Vagina (tissue), 2 donors: ENCODE measurements around the gene NEK8. TPM values are rescaled to one million over a fixed set of nuclear protein-coding genes. Genes with fewer than 3 reads are reported as not detected.

Experiments
- DNase-seq, 2 donors: peaks; one replicate each; pipeline ENCODE4 v3.0.0-alpha.2; 2017; ENCODE audit errors: extremely low spot score in 2 of 2
- H3K27ac ChIP-seq: fragments of 200-600 bp; sonication (generic); one replicate; pipeline ENCODE4 v1.5.1; 2019
- H3K27me3 ChIP-seq: fragments of 200-600 bp; sonication (generic); one replicate; pipeline ENCODE4 v1.5.1; 2019
- H3K36me3 ChIP-seq, 2 donors: fragments of 200-600 bp; sonication (generic); one replicate each; pipeline ENCODE4 v1.5.1; 2017 to 2019
- H3K4me1 ChIP-seq: fragments of 200-600 bp; sonication (generic); one replicate; pipeline ENCODE4 v1.5.1; 2019
- H3K4me3 ChIP-seq, 2 donors: fragments of 200-600 bp; sonication (generic); 1 replicate in 1 of 2; 2 replicates in 1 of 2; pipeline ENCODE4 v1.5.1; 2016 to 2019
- H3K9me3 ChIP-seq: fragments of 200-600 bp; sonication (generic); one replicate; pipeline ENCODE4 v1.5.1; 2019
- POLR2A ChIP-seq, 2 donors: fragments of 450-650 bp; IDR thresholded peaks; one replicate each; pipeline ENCODE4 v1.6.1; 2017; ENCODE audit warnings: antibody characterized with exemption in 2 of 2, mild to moderate bottlenecking in 2 of 2, moderate library complexity in 2 of 2
- POLR2AphosphoS5 ChIP-seq, 2 donors: sonication (generic); formaldehyde crosslinking; IDR thresholded peaks; one replicate each; pipeline ENCODE4 v1.9.0; 2017; ENCODE audit warnings: antibody characterized with exemption in 2 of 2, mild to moderate bottlenecking in 2 of 2, low read depth in 1 of 2; ENCODE audit not compliant: insufficient read depth in 1 of 2
- intact Hi-C: fragments of 100-400 bp; cut with DNase I; formaldehyde crosslinking; loops from one replicate; pipeline ENCODE4 v1.15.1; 2023
- total RNA-seq: library from RNA; depleted of rRNA; stranded (reverse); fragments of >200 nt; gene quantifications from one replicate; pipeline ENCODE4 v1.2.3, GENCODE V29; 2016
- TF ChIP-seq, protein P1 (sequence below), 3 experiments: fragments of 450-650 bp in 2 of 3; fragments of 200-600 bp in 1 of 3; sonication (generic) in 1 of 3; IDR thresholded peaks; one replicate each; pipeline ENCODE4 v1.5.1; 2017 to 2019; ENCODE audit warnings: antibody characterized with exemption in 3 of 3, mild to moderate bottlenecking in 2 of 3, moderate library complexity in 2 of 3

The NEK8 gene
- total RNA-seq, 1 donor from 2014 or later, result 0.98 TPM

DNA sequence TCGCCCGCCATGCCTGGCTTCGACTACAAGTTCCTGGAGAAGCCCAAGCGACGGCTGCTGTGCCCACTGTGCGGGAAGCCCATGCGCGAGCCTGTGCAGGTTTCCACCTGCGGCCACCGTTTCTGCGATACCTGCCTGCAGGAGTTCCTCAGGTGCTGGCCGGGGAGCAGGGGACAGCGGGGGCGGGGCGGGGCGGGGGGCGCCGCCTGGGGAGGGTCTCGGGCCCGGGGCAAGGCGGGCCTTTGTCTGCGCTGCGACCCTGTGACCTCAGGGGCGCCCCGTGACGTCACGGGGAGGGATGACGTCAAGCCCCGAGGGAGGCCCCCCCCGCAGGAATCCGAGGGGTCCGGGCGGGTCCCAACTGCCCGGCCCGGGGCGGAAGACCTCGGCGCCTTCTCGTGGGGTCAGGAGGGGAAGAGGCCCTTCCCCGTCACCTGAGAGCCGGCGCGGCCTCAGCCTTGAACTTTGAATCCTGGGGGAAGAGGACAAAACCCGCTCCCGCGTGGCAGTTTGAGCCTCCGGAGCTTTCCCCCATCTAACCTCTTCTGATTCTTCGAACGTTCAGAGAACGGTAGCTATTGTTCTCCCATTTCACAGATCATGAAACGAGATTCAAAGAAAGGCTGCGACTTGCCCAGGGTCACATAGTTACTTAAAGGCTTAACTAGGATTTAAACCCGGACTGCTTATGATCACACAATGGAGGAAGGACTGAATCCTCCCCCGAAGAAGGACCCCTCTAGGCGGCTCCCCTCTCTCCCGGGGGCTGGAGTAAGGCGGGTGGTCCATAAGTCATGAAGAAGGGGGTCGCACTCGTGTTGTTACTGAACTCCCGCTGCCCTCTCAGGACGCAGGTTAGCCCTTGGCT, 15.8 kb downstream of the NEK8 start:
- peaks cover 55% of the 10 kb centered on the region for H3K4me1 ChIP-seq
- no peak for DNase-seq
- intact Hi-C loops, result no loop called here

DNA sequence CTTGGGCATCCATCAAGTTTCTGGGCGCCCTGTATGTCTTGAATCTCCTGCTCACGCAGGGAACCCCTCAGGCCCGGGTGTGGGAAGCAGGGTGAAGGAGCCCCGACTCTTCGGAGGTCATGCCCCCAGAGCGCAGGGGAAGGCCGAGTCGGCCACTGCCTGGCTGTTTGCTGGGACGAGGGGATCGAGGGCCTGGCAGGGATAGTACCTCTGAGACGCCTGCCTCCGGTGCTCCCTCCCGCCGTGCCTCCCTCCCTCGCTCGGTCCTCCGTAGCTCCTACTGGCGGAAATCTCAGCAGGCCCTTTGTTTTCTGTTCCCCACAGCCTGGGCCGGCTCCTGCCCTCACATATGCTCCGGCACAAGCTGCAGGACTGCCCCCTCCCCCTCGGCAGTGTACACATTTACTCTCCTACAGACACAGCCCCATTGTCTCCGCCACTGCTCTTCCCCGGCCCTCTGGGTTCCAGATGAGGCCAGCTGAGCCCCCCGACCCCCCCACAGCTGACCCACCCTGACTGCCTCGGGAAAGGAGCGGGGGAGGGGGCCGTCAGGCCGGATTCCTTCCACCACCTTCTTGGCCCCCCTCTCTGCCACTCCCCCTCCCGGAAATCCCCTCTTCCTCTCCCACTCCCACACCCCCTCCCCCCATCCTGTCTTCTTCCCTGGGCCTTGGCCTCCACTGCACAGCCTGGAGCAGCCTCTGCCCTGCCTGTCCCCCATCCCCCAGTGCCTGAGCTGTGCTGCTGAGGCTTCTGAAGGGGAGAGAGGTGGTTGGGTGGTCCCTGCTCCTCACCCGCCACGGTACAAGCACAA, 16.6 kb downstream of the NEK8 start:
- peak overlapping the region; percentile 95 for H3K27ac ChIP-seq
- H3K4me1 ChIP-seq, result peaks cover 61% of the 10 kb centered on the region
- TF ChIP-seq POLR2A (IDR thresholded peaks at IDR 0.05) (no peak), POLR2AphosphoS5 (IDR thresholded peaks at IDR 0.05; ENCODE audit: insufficient read depth in 1 of 2, low read depth in 1 of 2) (no peak)
- TF ChIP-seq, protein P1, sequence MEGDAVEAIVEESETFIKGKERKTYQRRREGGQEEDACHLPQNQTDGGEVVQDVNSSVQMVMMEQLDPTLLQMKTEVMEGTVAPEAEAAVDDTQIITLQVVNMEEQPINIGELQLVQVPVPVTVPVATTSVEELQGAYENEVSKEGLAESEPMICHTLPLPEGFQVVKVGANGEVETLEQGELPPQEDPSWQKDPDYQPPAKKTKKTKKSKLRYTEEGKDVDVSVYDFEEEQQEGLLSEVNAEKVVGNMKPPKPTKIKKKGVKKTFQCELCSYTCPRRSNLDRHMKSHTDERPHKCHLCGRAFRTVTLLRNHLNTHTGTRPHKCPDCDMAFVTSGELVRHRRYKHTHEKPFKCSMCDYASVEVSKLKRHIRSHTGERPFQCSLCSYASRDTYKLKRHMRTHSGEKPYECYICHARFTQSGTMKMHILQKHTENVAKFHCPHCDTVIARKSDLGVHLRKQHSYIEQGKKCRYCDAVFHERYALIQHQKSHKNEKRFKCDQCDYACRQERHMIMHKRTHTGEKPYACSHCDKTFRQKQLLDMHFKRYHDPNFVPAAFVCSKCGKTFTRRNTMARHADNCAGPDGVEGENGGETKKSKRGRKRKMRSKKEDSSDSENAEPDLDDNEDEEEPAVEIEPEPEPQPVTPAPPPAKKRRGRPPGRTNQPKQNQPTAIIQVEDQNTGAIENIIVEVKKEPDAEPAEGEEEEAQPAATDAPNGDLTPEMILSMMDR (IDR thresholded peaks at IDR 0.05), result no peak
- peak overlapping the region; percentile 72 to 81 for H3K4me3 ChIP-seq
- peaks cover 0 to 16% of the 10 kb centered on the region in 2 donors for H3K36me3 ChIP-seq
- DNase-seq, result no peak
- intact Hi-C loops, result no loop called here
- no peaks in the 10 kb centered on the region for H3K27me3 ChIP-seq
- no peaks in the 10 kb centered on the region for H3K9me3 ChIP-seq

More for the DNA sequence above, 15.8 kb downstream of the NEK8 start:
- Histone ChIP-seq H3K4me3 (peak overlapping the region; percentile 72 to 81), H3K36me3 (peaks cover 0 to 16% of the 10 kb centered on the region in 2 donors), H3K27me3 (no peaks in the 10 kb centered on the region), H3K27ac (peak overlapping the region; percentile 95), H3K9me3 (no peaks in the 10 kb centered on the region)
- TF ChIP-seq POLR2A (IDR thresholded peaks at IDR 0.05) (no peak), POLR2AphosphoS5 (IDR thresholded peaks at IDR 0.05; ENCODE audit: insufficient read depth in 1 of 2, low read depth in 1 of 2) (peak in 1 of 2 donors; percentile 64)

DNA sequence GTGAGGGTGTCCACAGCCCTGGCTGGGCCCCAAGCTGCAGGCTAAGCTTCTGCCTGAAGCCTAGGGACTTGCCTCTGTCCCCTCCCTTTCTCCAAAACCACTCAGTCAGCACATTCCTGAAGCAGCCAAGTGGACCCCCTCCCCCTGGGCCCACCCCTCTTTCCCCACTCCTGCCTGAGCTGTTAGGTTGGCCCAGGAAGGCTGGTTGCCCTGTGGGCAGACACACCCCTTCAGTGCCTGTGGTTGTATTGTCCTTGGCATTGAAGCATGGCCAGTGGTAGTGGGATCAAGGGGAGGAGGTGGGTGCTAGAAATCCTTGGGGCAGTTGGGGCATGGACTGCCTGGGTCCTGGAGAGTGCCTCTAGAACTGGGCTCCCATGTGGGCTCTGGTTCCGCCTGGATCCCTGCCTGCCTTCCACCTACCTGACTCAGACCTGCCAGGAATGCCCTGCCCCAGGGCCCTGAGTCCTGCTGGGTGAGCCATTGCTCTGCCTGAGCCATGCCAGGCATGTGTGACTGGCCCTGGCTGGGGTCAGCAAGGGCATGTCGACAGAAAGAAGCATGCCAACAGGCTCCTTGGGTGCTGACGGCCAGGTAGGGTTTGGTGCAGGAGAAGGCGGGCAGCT, 17.3 kb downstream of the NEK8 start:
- TF ChIP-seq POLR2AphosphoS5 (IDR thresholded peaks at IDR 0.05; ENCODE audit: insufficient read depth in 1 of 2, low read depth in 1 of 2), result no peak
- no peak for TF ChIP-seq POLR2A (IDR thresholded peaks at IDR 0.05)
- TF ChIP-seq, protein P1 (IDR thresholded peaks at IDR 0.05), result no peak
- peak overlapping the region; percentile 95 for H3K27ac ChIP-seq
- H3K27me3 ChIP-seq, result no peaks in the 10 kb centered on the region
- H3K4me3 ChIP-seq, result peak overlapping the region; percentile 72 to 81
- no peak for DNase-seq
- H3K9me3 ChIP-seq, result no peaks in the 10 kb centered on the region
- peaks cover 61% of the 10 kb centered on the region for H3K4me1 ChIP-seq
- intact Hi-C loops, result no loop called here
- H3K36me3 ChIP-seq, result peaks cover 0 to 16% of the 10 kb centered on the region in 2 donors

DNA sequence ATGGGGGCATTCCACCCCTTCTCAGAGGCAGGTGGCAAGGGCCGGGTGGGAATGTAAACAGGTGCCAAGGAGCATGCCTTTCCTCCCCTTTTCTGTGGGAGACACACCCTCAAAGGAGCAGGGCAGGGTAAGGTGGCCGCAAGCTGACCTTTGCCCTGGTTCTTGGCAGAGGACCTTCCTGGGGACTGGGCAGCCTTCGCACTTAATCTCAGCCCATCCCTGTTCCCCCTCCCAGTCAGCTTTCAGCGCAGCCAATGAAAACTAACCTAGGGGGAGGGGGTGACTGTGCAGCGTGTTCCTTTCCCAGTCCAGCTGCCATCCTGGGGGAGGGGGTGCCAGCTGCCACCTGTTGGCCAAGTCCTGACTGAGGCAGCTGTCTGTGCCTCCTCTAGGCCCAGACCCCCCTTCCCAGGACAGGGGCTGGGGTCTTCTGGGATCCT, 18.0 kb downstream of the NEK8 start:
- Histone ChIP-seq H3K4me1 (peaks cover 61% of the 10 kb centered on the region), H3K4me3 (no peak overlapping the region), H3K27me3 (no peaks in the 10 kb centered on the region), H3K36me3 (peaks cover 0 to 16% of the 10 kb centered on the region in 2 donors), H3K27ac (peak overlapping the region; percentile 95), H3K9me3 (no peaks in the 10 kb centered on the region)
- TF ChIP-seq, protein P1 (IDR thresholded peaks at IDR 0.05), result no peak
- no peak for TF ChIP-seq POLR2AphosphoS5 (IDR thresholded peaks at IDR 0.05; ENCODE audit: insufficient read depth in 1 of 2, low read depth in 1 of 2)
- intact Hi-C loops, result no loop called here
- no peak for DNase-seq

DNA sequence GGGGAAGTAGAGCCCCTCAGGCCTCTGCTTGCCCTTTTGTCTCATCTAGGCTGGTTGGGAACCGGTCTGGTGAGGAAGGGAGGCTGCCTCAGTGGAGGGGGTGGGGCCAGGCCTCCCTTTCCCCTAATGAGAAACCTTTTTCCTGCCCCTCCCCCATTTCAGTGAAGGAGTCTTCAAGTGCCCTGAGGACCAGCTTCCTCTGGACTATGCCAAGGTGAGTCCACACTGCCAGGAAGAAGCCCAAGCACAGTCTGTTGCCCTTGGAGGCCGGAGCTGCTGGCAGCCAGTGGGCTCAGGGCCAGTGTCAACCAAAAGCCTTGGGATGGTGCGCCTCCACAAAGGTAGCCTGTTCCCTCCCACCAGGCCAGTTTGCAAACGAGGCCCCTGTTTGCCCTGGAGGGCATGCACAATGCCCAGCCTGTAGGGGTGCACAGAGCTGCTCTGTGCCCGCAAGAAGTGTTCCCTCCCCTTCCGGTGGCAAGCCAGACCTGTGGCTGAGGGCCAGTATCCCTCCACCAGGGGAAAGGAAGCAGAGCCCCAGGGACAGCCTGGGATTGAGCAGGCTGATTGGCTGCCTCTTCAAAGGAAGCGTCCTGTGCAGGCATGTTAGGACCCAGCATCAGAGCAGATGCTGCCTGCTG, 18.6 kb downstream of the NEK8 start:
- H3K9me3 ChIP-seq, result no peaks in the 10 kb centered on the region
- H3K27me3 ChIP-seq, result no peaks in the 10 kb centered on the region
- no peak for DNase-seq
- H3K27ac ChIP-seq, result peak overlapping the region; percentile 95
- H3K36me3 ChIP-seq, result peaks cover 0 to 16% of the 10 kb centered on the region in 2 donors
- H3K4me1 ChIP-seq, result peaks cover 61% of the 10 kb centered on the region
- H3K4me3 ChIP-seq, result no peak overlapping the region
- TF ChIP-seq POLR2AphosphoS5 (IDR thresholded peaks at IDR 0.05; ENCODE audit: insufficient read depth in 1 of 2, low read depth in 1 of 2), result peak in 1 of 2 donors; percentile 29
- TF ChIP-seq POLR2A (IDR thresholded peaks at IDR 0.05), result no peak
- intact Hi-C loops, result no loop called here
